ENCODE results near the gene OR2J1.
"Not testable (repeated sequence)": the region's sequence is repeated elsewhere in the genome, so short reads cannot be mapped to it uniquely, and the experiment has no call there.

Gene OR2J1

DNA sequence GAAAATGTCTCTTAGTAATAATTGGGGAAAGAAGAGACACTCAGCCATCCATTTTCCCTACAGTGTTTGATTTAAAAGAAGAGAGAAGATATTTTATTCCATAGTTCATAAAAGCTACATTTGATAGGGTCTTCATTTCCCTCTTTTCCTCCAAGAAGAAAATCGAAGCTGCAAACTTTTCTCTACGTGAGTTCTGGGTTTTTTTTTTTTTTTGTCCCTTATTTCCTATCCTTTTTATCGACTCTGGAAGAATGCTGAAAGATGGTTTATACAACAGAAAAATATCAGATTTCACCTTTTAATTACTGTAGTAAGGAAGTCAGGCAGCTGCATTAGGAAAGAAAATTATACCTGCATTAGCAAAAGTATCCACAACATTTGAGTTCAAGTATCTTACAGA is at the start of gene OR2J1:
OR2J1 (plus strand) TSS at position 301 of the 400 bp plus-strand sequence. CDS start 1,453 bp downstream, outside the sequence.
- DNase-seq, result no peak

DNA sequence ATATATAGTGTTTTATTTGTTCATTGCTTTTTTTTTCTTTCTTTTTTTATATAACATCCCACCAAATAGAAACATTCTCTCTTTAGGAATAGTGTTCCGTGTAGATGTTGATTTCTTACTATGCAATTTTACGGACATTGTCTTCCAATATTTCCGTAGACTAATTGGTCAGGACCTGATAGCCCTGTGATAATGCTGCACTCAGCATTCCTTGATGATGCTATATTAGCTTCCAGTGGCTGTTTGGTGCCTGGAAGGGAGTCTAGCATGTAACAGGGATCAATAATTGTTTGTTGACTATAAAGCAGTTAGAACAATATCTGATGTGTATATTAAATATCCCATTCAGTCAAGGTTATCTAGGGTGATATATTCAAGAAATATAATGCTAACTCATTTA is 47.6 kb upstream of the OR2J1 start:
- DNase-seq, result no peak

DNA sequence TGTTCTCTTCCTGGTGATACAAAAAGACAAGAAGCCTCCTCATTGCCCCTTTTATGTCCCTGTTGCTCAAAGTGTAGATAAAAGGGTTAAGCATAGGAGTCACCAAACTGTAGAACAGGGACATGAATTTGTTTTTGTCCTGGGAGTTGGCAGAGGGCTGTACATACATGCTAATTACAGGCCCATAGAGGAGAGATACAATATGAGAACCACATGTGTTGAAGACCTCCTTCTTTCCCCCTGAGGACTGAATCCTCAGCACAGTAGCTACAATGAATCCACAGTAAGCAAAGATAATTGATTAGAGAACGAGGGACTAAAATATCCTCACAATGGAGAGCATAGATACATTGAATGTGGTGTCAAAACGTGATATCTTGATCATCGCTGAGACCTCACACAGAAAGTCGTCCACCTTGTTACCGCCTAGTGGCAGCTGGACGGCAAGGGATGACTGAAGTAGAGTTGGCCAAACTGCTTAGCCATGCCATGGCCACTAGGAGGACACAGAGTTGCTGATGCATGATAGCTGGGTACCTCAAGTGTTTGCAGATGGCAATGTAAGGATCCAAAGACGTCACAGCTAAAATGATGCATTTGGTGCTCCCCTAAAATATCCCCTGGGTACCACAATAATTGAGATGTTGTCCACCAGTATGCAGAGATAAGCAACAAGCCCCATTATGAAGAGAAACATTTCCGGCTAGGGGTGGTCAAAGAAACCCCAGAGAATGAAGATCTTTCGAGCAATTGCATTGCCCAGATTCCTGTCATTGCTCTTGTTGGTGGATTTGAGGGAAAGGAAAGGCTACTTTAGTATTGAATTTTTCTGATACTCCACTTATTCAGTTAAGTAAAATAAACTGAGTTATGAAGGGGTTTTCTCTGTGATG is 27.2 kb upstream of the OR2J1 start:
- DNase-seq, result peak; percentile 37

GRCh38 chr6:29079203-29079602 is 20.1 kb upstream of the OR2J1 start:
- no peak for DNase-seq

DNA sequence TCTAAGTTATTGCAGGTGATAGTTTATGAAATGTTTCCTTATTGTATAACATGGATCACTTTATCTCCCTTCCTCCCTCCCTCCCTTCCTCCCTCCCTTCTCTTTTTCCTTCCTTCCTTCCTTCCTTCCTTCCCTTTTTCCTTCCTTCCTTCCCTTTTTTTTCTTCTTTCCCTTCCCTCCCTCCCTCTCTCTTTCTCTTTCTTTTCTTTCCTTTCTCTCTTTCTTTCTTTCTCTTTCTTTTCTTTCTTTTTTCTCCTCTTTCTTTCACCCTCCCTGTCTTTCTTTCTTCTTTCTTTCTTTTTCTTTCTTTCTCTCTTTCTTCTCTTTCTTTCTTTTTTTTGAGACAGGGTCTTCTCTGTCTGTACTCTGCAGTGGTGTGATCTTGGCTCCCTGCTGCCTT is 18.0 kb upstream of the OR2J1 start:
- no peak for DNase-seq

DNA sequence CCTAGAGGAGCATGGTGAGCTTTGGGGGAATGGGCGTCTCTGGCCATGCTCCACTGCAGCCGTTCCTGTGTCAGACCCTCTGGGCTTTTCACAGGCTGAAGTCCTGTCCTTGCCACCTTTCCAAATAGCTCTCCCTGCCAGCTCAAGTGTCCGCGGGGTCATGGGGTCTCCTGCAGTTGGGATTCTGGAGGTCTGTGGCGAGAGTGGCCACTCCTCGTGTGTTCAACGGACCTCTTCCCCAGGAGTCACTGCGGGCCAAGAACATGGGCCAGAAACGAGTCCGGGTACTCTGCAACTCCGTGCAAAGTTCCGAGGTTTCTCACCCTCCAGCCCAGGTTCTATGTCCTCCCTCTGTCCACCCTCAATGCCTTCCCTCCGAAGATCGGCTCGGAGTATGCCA is 16.8 kb upstream of the OR2J1 start:
- DNase-seq, result no peak

DNA sequence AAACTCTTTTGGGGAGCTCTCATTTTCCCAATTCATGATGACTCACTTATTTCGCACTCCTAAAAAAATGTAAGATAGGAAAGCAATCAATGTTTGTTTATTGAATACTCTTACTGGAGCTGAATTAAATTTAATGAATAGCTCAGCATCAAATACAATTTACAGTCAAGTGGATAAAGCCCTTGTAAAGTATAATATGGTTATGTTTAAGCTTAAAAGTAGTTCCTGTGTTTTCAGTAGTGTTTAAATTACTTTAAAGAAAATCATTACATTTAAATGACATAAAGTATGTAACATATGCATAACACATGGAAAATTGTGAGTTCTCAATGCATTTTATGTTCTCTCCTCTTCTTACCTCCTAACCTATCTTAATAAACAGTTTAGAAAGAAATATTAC is 12.1 kb upstream of the OR2J1 start, which contains the start of gene OR2B3:
OR2B3 (minus strand) TSS at position 101 of the 400 bp plus-strand sequence; CDS start at position 36, 65 bp downstream.
- no peak for DNase-seq

DNA sequence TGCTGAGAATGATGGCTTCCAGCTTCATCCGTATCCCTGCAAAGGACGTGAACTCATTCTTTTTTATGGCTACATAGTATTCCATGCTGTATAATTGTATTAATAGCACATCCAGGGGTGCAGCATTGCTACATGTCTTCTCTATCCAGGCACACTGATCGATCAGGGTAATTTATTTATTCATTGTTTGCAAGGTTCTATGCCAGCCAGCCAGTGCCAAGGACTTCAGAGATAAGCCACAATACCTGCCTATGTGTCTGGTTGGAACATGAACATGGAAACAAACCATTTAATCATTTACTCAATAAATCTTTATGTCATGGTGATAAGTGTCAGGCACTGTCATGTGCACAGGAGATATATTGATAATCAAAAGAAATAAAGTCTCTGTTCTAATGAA is 6.3 kb upstream of the OR2J1 start:
- no peak for DNase-seq

- DNase-seq, result no peak
These were observed 1.5 kb upstream of the OR2J1 start for GRCh38 chr6:29097803-29098202.

DNA sequence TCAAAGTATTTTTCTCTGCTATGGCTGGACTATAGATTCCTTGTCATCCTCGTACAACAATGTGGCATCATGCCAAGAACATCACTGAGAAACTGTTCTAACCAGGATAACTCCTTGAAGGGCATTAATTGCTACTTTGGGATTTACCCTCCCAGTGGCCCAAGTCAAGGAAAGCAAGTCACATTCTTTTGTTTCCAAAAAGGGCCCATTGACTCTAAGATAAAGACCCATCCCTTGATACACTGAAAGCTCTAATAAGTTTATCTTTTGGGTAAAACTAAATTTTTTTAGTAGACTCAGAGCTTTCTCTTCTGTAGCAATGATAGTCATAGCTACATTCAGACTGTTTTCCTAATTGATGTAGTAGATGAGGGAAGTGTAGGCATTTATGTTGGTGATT is 8.5 kb downstream of the OR2J1 start, which contains the start of gene OR2J3:
OR2J3 (plus strand) TSS at position 301 of the 400 bp plus-strand sequence. CDS start 3,833 bp downstream, outside the sequence.
- no peak for DNase-seq

- DNase-seq, result no peak
These were observed 12.8 kb downstream of the OR2J1 start for GRCh38 chr6:29112135-29112534.

GRCh38 chr6:29114964-29115363 is 15.7 kb downstream of the OR2J1 start:
- not testable (repeated sequence) for DNase-seq

GRCh38 chr6:29129326-29130012 is 30.2 kb downstream of the OR2J1 start:
- no peak for DNase-seq

- DNase-seq, result no peak
These were observed 31.4 kb downstream of the OR2J1 start for GRCh38 chr6:29130644-29131043.

GRCh38 chr6:29131691-29132090 is 32.4 kb downstream of the OR2J1 start:
- DNase-seq, result no peak

DNA sequence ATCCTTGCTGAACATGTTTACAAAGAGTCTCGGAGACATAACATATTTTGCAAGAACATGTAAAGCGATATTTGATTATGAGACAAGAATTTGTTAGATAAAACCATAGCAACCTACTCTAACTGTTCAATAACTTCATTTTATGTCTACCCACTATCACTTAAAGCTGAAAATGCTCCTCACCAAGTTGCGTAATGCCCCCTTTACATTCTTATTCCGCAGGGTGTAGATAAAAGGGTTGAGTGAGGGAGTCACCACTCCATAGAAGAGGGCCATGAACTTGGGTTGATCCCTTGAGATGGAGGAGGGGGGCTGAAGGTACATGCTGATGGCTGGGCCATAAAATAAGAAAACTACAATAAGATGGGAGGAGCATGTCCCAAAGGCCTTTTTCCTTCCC is 38.4 kb downstream of the OR2J1 start:
- no peak for DNase-seq

DNA sequence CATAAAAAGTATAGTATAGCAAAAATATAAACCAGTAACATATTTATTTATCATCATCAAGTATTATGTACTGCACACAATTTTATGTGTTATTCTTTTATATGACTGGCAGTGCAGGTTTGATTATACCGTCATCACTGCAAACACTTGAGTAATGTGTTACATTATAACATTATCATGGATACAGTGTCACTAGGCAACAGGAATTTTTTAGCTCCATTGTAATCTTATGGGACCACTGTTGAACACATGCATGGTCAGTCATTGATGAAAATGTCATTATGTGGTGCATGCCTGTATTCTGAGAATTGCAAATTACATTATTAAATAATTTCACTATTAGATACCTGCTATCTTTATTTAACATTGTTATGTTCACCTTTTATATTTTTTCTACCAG is 42.3 kb downstream of the OR2J1 start:
- DNase-seq, result no peak

GRCh38 chr6:29142309-29142708 is 43.0 kb downstream of the OR2J1 start:
- no peak for DNase-seq

DNA sequence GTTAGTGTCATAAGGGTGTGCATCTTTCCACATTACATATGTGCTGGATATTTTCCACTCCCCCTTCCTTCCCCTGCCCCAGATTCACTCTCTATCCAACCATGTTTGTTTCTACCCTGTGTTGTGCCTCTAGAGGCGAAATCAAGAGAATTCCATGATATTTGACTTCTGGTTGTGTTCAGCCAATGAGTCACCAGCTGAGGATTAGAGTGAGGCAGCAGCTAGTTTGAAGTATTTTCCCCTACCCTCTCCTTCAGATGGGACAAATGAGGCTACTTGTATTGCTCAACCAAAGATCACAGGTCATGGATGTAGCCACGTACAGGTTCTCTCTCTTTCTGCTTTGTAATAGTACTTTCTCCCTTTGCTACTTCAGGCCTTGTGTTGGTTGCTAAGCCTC is 46.9 kb downstream of the OR2J1 start:
- DNase-seq, result no peak

DNA sequence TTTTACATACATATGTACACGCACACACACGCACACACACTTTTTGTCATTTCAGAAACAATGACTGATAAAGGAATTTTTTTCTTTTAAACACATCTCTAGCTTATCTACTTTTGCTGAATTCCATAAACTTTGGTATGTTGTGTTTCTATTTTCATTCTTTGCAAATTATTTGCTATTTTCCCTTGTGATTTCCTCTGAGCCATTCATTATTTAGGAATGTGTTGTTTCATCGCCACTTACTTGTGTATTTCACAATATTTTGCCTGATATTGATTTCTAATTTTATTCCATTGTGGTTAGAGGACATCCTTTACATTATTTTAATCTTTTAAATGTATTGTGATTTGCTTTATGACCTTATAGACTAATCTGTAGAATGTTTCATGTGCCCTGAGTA is 47.8 kb downstream of the OR2J1 start:
- DNase-seq, result no peak

- not testable (repeated sequence) for DNase-seq
These were observed 50.2 kb downstream of the OR2J1 start for GRCh38 chr6:29149444-29149843.
